ENCODE results near the gene SUZ12. TPM values are rescaled to one million over a fixed set of nuclear protein-coding genes. Genes with fewer than 3 reads are reported as not detected.

The SUZ12 gene
- total RNA-seq, 1 donor from 2014 or later, result 25.0 TPM

GRCh38 chr17:32006957-32007462 is 70.2 kb downstream of the SUZ12 start, which contains the start of gene LRRC37B:
Gene LRRC37B (plus strand): TSS chr17:32007383. CDS start chr17:32021393, 14,010 bp downstream.
- H3K9me3 ChIP-seq, result no peaks in the 10 kb centered on the region
- intact Hi-C loops (cut with DNase I), result no loop called here
- peak within 1 kb of the TSS; percentile 83 for H3K27ac ChIP-seq
- DNase-seq (peak; percentile 93), ATAC-seq (peak; percentile 99)
- H3K4me3 ChIP-seq, result peak within 1 kb of the TSS; percentile 77
- no peaks in the 10 kb centered on the region for H3K36me3 ChIP-seq
- H3K4me1 ChIP-seq, result peaks cover 33% of the 10 kb centered on the region
- no peaks in the 10 kb centered on the region for H3K27me3 ChIP-seq (ENCODE audit: low read depth)
- peak; percentile 94 for TF ChIP-seq CTCF (IDR thresholded peaks at IDR 0.05)

GRCh38 chr17:32007463-32008298 is 70.9 kb downstream of the SUZ12 start:
- ATAC-seq, result peak; percentile 77 to 84
- TF ChIP-seq CTCF (IDR thresholded peaks at IDR 0.05), result no peak
- Histone ChIP-seq H3K36me3 (no peaks in the 10 kb centered on the region), H3K9me3 (no peaks in the 10 kb centered on the region), H3K27ac (peak overlapping the region; percentile 83), H3K4me1 (peaks cover 36% of the 10 kb centered on the region), H3K27me3 (ENCODE audit: low read depth) (no peaks in the 10 kb centered on the region), H3K4me3 (peak overlapping the region; percentile 77)
- intact Hi-C loops (cut with DNase I), result no loop called here
- DNase-seq, result peak; percentile 56

GRCh38 chr17:32009262-32009542 is 72.4 kb downstream of the SUZ12 start:
- Histone ChIP-seq H3K9me3 (no peaks in the 10 kb centered on the region), H3K27me3 (ENCODE audit: low read depth) (no peaks in the 10 kb centered on the region), H3K27ac (no peak overlapping the region), H3K4me3 (peak overlapping the region; percentile 77), H3K36me3 (no peaks in the 10 kb centered on the region), H3K4me1 (peaks cover 37% of the 10 kb centered on the region)
- intact Hi-C loops (cut with DNase I), result no loop called here
- ATAC-seq, result no peak
- DNase-seq, result no peak
- no peak for TF ChIP-seq CTCF (IDR thresholded peaks at IDR 0.05)

GRCh38 chr17:32010114-32010513 is 73.3 kb downstream of the SUZ12 start:
- no peak for DNase-seq
- no peak for ATAC-seq
- H3K36me3 ChIP-seq, result no peaks in the 10 kb centered on the region
- H3K4me3 ChIP-seq, result no peak overlapping the region
- intact Hi-C loops (cut with DNase I), result no loop called here
- H3K27ac ChIP-seq, result no peak overlapping the region
- no peaks in the 10 kb centered on the region for H3K27me3 ChIP-seq (ENCODE audit: low read depth)
- H3K9me3 ChIP-seq, result no peaks in the 10 kb centered on the region
- H3K4me1 ChIP-seq, result peaks cover 37% of the 10 kb centered on the region
- no peak for TF ChIP-seq CTCF (IDR thresholded peaks at IDR 0.05)

GRCh38 chr17:32015245-32016013 is 78.6 kb downstream of the SUZ12 start:
- DNase-seq (no peak), ATAC-seq (no peak)
- peaks cover 16% of the 10 kb centered on the region for H3K36me3 ChIP-seq
- intact Hi-C loops (cut with DNase I), result no loop called here
- H3K27ac ChIP-seq, result no peak overlapping the region
- H3K4me1 ChIP-seq, result peaks cover 11% of the 10 kb centered on the region
- no peak for TF ChIP-seq CTCF (IDR thresholded peaks at IDR 0.05)
- no peaks in the 10 kb centered on the region for H3K9me3 ChIP-seq
- H3K27me3 ChIP-seq (ENCODE audit: low read depth), result no peaks in the 10 kb centered on the region
- H3K4me3 ChIP-seq, result no peak overlapping the region

Measured in lower lobe of right lung (tissue), 2 donors.